PC-3 (cell line): ENCODE results near the gene GPS2.

ENCODE experiments used
- EZH2 ChIP-seq: fragments of 300-600 bp; sonication (generic); IDR thresholded peaks from one replicate; pipeline ENCODE4 v1.6.1; 2017; ENCODE audit warnings: antibody characterized with exemption, mild to moderate bottlenecking, low read length; ENCODE audit not compliant: unreplicated experiment
- EZH2phosphoT487 ChIP-seq: fragments of 300-600 bp; sonication (generic); IDR thresholded peaks from 2 replicates; pipeline ENCODE4 v1.6.1; 2018; ENCODE audit warnings: mild to moderate bottlenecking, antibody characterized with exemption, low read length, borderline replicate concordance
- TF ChIP-seq, protein P1 (sequence below): fragments of 300-600 bp; sonication (generic); conservative IDR thresholded peaks from 2 replicates; pipeline ENCODE4 v1.5.1; 2017; ENCODE audit warnings: antibody characterized with exemption, low read depth, mild to moderate bottlenecking, low read length

DNA sequence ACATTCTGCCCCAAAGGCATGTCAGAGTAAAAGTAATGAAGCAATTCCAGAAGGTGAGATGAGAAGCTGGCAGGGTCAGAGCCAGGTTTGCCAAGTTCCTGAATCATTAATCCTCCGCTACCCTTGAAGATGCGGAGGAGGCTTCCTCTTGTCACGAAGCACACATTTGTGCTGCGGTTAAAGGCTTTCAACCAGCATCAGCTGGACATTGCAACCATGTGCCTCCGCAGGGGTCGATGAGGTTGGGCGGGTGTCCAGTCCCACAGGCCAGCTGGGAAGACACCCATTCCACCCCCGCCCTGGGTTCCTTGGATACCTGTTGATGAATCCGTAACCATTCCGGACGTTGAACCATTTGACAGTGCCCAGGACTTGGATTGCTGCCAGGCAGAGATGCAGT lies 22.0 kb downstream of the GPS2 start:
- TF ChIP-seq, protein P1, sequence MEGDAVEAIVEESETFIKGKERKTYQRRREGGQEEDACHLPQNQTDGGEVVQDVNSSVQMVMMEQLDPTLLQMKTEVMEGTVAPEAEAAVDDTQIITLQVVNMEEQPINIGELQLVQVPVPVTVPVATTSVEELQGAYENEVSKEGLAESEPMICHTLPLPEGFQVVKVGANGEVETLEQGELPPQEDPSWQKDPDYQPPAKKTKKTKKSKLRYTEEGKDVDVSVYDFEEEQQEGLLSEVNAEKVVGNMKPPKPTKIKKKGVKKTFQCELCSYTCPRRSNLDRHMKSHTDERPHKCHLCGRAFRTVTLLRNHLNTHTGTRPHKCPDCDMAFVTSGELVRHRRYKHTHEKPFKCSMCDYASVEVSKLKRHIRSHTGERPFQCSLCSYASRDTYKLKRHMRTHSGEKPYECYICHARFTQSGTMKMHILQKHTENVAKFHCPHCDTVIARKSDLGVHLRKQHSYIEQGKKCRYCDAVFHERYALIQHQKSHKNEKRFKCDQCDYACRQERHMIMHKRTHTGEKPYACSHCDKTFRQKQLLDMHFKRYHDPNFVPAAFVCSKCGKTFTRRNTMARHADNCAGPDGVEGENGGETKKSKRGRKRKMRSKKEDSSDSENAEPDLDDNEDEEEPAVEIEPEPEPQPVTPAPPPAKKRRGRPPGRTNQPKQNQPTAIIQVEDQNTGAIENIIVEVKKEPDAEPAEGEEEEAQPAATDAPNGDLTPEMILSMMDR = no peak
- TF ChIP-seq EZH2 = no peak
- TF ChIP-seq EZH2phosphoT487 = no peak
